SHP77 treated with DMSO at 0.1 percent for 48 hours (cell line): ENCODE measurements around the gene PANX2.
"Not testable (repeated sequence)": the region's sequence is repeated elsewhere in the genome, so short reads cannot be mapped to it uniquely, and the experiment has no call there.

Source experiments
- DNase-seq: peaks from one replicate; lab custom pipeline; 2025; lab: John Stamatoyannopoulos, UW

Gene PANX2

GRCh38 chr22:50199251-50199721 lies 28.8 kb downstream of the PANX2 start:
- DNase-seq = no peak

DNA sequence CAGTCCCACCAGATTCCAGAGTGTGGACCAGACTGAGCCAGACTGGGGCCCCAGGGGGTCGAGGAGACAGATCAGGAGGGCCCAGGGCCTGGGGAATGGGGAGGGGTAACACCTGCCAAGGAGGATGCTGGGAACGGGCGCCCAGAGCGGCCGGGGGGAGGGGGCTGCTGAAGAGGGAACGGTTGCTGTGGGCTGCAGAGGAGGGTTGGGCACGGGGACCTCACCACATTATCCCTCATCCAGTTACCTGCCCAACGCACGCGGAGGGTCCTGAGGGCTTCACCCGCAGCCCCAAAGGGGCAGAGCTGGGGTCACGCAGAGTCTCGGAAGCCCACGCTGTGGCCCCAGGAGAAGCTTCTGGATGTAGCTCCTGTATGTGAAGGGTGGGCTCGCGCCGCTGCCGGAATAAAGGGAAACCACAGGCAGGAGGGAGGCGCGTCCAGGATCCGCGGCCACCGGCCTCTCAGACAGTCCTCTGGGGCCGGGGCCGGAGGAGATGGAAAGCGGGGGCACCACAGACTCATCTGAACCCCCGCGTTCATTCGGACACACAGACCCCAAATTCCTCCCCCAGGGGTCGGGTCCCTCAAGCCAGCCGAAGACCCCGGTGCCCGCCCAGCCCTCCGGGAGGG lies 29.4 kb downstream of the PANX2 start:
- no peak for DNase-seq

DNA sequence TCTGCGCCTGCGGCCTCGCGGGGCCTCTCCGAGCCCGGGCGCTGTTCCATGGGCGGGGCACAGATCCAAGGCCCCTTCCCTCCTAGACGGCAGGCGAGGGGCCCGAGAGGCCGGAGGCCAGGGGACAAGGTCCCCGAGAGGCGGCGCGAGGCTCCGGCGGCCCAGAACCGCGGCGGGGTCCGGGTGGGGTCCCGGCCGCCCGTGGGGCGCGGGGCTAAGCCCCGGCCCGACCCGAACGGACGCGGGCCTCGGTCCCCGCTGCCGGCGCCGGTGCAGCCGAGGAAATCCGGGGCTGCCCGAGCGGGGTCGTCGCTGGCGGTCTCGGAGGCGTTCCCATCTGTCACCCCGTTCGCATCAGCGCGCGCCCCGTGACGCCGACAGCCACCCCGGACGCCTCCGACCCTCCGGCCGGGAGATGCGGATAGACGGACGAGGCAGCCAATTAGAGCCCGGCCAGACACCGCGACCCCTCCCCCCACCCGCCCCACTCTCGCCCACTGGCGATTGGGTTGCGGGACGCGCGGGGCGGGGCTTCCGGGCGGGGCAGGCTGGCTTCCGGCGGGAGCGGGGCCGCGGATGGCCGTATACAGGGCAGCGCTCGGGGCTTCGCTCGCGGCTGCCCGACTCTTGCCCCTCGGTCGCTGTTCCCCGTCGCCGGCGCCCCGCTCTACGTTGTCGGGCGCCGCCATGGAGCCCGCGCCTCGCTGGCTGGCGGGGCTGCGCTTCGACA lies 30.1 kb downstream of the PANX2 start, which contains the start of gene SELENOO:
Gene SELENOO, plus strand, starts transcription at position 551 of the 730 bp plus-strand sequence. Its CDS starts 26 bp downstream, at position 577.
- DNase-seq = peak; percentile 53

GRCh38 chr22:50201191-50202129 lies 30.9 kb downstream of the PANX2 start:
- no peak for DNase-seq

GRCh38 chr22:50202130-50202666 lies 31.7 kb downstream of the PANX2 start:
- no peak for DNase-seq

GRCh38 chr22:50203288-50203687 lies 32.8 kb downstream of the PANX2 start:
- no peak for DNase-seq

GRCh38 chr22:50204571-50204970 lies 34.0 kb downstream of the PANX2 start:
- no peak for DNase-seq

DNA sequence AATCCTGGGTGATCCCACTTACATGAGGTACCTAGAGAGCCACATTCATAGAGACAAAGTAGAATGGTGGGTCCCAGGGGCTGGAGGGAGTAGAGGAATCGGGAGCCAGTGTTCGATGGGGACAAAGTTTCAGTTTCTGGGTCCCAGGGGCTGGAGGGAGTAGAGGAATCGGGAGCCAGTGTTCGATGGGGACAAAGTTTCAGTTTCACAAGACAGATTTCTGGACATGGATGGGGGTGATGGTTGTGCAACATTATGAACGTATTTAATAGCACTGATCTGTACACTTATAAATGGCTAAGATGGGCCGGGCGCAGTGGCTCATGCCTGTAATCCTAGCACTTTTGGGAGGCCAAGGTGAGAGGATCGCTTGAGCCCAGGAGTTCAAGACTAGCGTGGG lies 34.5 kb downstream of the PANX2 start:
- not testable (repeated sequence) for DNase-seq

DNA sequence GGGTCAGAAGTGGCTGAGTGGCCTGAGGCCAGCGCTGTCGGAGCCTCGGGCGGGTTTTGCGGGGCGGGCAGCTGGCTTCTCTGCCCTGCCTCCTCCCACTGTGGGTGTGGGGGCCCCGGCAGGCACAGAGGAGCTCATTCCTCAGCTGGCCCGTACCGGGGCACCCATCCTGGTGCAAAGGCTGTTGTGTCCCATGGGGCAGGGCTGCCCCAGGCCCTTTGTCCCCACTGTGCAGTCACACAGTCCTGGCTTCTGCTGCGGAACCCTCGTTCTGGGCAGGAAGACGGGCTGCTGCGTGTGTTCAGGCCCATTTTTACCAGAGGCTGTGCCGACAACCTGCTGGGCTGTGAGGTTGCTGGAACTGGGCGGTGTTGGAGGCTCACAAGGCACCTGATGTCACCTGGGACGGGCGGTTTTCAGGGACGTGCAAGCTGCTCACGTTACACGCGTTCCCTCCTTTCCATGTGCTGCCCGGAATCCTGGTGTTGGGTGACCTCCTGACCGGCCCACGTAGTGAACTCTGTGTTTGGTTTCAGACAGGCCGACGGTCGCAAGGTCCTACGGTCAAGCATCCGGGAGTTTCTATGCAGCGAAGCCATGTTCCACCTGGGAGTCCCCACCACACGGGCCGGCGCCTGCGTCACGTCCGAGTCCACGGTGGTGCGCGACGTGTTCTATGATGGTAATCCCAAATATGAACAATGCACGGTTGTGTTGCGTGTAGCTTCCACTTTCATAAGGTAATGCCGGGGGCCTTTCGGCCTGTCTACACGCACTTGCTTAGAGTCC lies 35.4 kb downstream of the PANX2 start:
- DNase-seq = no peak

GRCh38 chr22:50206599-50206998 lies 36.1 kb downstream of the PANX2 start:
- no peak for DNase-seq

DNA sequence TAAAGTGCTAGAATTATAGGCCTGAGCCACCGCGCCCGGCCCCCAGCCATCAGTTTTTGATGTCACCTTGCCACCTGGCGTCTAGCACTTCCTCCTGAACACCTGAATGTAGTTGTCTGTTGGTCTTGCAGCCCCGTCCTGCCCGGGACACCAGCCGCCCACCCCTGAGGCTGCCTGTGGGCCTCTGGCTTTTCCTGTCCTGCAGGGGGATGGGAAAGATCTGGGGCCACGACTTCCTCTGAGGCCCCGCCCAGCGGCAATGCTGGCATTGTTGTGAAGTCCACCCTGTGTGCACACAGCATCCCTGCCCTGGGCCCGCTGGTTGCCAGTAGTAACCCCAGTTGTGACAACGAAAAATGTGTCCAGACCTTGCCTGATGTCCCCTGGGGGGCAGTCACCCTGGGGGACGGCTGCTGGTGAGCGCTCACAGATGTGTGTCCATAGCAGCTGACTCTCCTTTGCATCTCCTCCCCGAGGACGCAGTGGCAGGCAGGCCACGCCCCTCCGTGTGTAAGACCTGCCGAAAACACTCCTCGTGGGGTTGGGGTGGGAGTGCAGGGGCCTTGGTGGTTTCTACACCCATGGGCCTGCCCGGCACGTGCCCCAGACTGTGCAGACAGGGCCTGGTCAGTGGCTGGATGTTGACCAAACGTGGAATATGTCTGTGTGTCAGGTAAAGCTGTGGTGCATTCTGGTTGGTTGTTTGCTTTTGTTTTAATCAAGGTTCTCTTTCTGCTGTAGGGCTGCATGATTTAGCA lies 37.0 kb downstream of the PANX2 start:
- DNase-seq = no peak

GRCh38 chr22:50208430-50208938 lies 38.0 kb downstream of the PANX2 start:
- DNase-seq = no peak

DNA sequence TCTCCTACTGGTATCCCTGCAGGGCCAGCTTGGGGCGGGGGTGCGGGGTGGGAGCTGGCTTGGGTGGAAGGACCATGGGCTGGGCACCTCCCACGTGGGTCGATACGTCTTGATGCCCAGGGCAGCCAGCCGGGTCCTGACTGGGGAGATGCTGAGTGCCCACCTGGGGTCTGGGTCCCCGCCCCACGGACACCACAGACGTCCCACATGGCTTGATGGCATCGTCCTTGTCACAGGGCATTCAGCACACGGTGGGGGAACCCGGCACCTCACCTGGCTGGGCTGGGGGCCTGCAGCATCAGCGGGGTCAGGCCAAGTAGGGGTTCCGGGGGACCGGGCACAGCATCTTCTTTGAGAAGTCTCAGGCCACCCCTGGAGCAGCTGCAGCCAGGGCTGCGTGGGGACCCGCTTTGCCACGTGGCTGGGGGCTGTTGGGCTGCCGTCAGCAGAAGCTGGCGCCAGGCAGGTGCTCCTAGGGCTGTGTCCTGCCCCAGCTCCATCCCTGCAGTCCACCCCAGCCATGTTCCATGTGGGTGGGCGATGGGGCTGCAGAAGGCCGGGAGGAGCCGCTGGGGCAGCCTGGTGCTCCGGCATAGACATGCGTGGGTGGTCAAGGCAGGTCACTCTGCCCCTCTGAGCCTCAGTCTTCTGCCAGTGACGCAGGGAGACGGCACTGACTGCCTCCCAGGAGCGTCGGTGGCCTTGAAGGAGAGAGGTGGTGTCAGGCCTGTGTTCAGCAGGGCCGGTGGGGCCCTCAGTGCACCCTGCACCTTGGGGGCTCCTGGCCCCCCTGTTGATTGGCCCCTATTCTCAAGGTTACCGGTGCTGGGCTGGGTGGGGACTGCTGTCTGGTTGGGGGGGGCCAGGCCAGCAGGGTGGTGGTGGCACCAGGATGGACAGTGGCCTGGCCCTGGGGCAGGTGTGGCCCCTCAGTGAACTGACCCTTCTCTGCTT lies 38.7 kb downstream of the PANX2 start:
- DNase-seq = no peak

- no peak for DNase-seq
Measured at GRCh38 chr22:50209893-50210292, 39.4 kb downstream of the PANX2 start.

- no peak for DNase-seq
Measured at GRCh38 chr22:50210378-50211139, 40.0 kb downstream of the PANX2 start.

GRCh38 chr22:50211147-50211546 lies 40.6 kb downstream of the PANX2 start:
- no peak for DNase-seq

- no peak for DNase-seq
Measured at GRCh38 chr22:50213263-50213662, 42.7 kb downstream of the PANX2 start.

DNA sequence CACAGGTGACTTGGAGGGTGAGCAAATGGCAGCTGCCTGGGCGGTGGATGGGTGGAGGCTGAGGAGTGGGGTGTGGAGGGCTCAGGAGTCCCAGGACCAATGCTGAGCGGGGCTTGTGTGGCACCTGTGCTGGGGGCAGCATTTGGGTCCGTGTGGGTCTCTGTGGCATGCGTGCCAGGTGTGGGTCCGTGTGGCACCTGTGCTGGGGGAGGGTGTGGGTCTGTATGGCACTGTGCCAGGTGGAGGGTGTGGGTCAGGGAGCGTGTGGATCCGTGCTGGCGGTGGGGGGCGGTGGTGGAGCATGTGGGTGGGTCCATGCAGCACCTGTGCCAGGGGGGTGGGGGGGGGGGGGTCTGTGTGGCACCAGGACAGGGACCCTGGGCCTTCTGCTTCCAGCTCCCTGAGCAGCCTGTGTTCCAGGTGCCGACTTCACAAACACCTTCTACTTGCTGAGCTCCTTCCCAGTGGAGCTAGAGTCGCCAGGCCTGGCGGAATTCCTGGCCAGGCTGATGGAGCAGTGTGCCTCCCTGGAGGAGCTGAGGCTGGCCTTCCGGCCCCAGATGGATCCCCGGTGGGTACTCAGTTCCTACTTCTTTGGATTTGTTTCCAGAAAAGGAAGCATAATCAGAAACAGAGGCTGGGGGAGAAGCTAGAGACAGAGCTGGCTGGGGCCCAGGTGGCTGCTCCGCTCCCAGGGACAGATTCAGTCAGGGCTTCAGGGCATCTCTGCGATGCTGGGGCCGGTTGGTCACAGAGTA lies 44.9 kb downstream of the PANX2 start:
- no peak for DNase-seq
